ENCODE results near the gene SLC6A12.

Gene SLC6A12

DNA sequence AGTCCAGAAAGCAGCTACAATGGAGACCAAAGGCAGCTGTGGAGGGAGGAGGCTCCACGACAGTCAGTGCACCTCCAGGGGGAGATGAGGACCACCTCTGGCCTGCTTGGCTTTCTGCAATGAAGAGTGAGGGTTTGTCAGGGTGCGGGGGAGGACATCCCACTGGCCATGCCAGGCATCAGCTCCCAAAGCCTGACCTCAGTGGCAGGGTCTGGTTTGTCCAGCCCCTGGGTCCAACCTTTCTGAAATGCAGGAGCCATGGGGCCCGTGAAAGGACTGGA lies 35.2 kb downstream of the SLC6A12 start:
- H3K4me3 ChIP-seq (ENCODE audit: low read length), result no peak overlapping the region
- peaks cover 25% of the 10 kb centered on the region for H3K4me1 ChIP-seq (ENCODE audit: control insufficient read depth, insufficient read depth, low read length)
- H3K9ac ChIP-seq (ENCODE audit: low read length), result no peak overlapping the region
- H3K9me3 ChIP-seq (ENCODE audit: control insufficient read depth, low read length), result no peaks in the 10 kb centered on the region
- no peaks in the 10 kb centered on the region for H3K36me3 ChIP-seq (ENCODE audit: control insufficient read depth, insufficient read depth, low read length)
- peaks cover 20% of the 10 kb centered on the region for H3K27me3 ChIP-seq (ENCODE audit: control insufficient read depth, insufficient read depth, low read length)

GRCh38 chr12:177980-178828 lies 35.8 kb downstream of the SLC6A12 start:
- no peak overlapping the region for H3K9ac ChIP-seq (ENCODE audit: low read length)
- H3K4me3 ChIP-seq (ENCODE audit: low read length), result no peak overlapping the region
- peaks cover 28% of the 10 kb centered on the region for H3K4me1 ChIP-seq (ENCODE audit: control insufficient read depth, insufficient read depth, low read length)
- peaks cover 26% of the 10 kb centered on the region for H3K27me3 ChIP-seq (ENCODE audit: control insufficient read depth, insufficient read depth, low read length)
- no peaks in the 10 kb centered on the region for H3K36me3 ChIP-seq (ENCODE audit: control insufficient read depth, insufficient read depth, low read length)
- no peaks in the 10 kb centered on the region for H3K9me3 ChIP-seq (ENCODE audit: control insufficient read depth, low read length)

- Histone ChIP-seq H3K4me3 (ENCODE audit: low read length) (no peak overlapping the region), H3K9ac (ENCODE audit: low read length) (no peak overlapping the region), H3K9me3 (ENCODE audit: control insufficient read depth, low read length) (no peaks in the 10 kb centered on the region), H3K27me3 (ENCODE audit: control insufficient read depth, insufficient read depth, low read length) (peaks cover 31% of the 10 kb centered on the region), H3K4me1 (ENCODE audit: control insufficient read depth, insufficient read depth, low read length) (peaks cover 34% of the 10 kb centered on the region), H3K36me3 (ENCODE audit: control insufficient read depth, insufficient read depth, low read length) (no peaks in the 10 kb centered on the region)
Observed at GRCh38 chr12:177336-177979, 36.5 kb downstream of the SLC6A12 start.

- H3K9ac ChIP-seq (ENCODE audit: low read length), result no peak overlapping the region
- H3K4me3 ChIP-seq (ENCODE audit: low read length), result no peak overlapping the region
Observed at GRCh38 chr12:176321-177181, 37.4 kb downstream of the SLC6A12 start.

DNA sequence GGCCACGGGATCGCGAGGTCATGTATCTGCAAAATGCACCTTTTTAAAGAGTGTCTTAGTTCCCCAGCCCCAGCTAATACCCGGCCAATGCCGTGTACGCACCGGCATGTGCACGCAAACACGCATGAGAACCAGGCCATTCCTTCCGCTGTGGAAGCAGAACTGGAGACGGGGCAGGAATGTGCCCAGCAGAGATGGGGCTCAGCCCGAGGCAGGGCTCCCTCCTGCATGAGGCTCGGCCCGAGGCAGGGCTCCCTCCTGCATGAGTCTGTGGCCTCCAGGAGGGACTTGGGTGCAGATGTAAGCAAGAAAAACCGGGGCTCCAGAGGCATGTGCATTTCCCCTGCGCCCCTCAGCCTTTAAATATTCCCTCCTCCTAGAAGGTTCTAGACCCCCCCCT lies 38.2 kb downstream of the SLC6A12 start:
- H3K36me3 ChIP-seq (ENCODE audit: control insufficient read depth, insufficient read depth, low read length), result no peaks in the 10 kb centered on the region
- H3K4me3 ChIP-seq (ENCODE audit: low read length), result no peak overlapping the region
- H3K9me3 ChIP-seq (ENCODE audit: control insufficient read depth, low read length), result no peaks in the 10 kb centered on the region
- peaks cover 42% of the 10 kb centered on the region for H3K4me1 ChIP-seq (ENCODE audit: control insufficient read depth, insufficient read depth, low read length)
- no peak overlapping the region for H3K9ac ChIP-seq (ENCODE audit: low read length)
- peaks cover 30% of the 10 kb centered on the region for H3K27me3 ChIP-seq (ENCODE audit: control insufficient read depth, insufficient read depth, low read length)

More at GRCh38 chr12:176321-177181, 37.4 kb downstream of the SLC6A12 start:
- Histone ChIP-seq H3K4me1 (ENCODE audit: control insufficient read depth, insufficient read depth, low read length) (peaks cover 40% of the 10 kb centered on the region), H3K27me3 (ENCODE audit: control insufficient read depth, insufficient read depth, low read length) (peaks cover 30% of the 10 kb centered on the region), H3K9me3 (ENCODE audit: control insufficient read depth, low read length) (no peaks in the 10 kb centered on the region), H3K36me3 (ENCODE audit: control insufficient read depth, insufficient read depth, low read length) (no peaks in the 10 kb centered on the region)

DNA sequence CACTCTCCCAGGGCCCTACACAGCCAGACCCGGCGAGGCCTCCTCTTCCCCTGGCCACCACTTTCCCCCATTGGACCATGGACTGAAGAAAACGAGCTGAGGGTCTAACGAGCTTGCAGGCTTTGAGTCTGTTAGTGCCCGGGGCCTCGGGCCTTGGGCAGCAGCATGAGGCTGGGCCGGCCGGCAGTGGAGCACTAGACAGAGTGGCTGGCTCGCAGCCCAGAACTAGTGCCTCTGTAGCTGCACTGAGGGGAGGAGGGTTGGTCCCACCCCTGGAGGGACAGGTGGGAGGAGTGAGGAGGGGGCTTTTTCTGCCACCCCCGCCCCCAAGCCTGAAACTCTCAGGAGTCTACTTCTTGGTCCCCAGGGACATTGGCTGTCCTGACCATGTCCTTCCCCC lies 38.7 kb downstream of the SLC6A12 start:
- H3K36me3 ChIP-seq (ENCODE audit: control insufficient read depth, insufficient read depth, low read length), result no peaks in the 10 kb centered on the region
- no peaks in the 10 kb centered on the region for H3K9me3 ChIP-seq (ENCODE audit: control insufficient read depth, low read length)
- no peak overlapping the region for H3K9ac ChIP-seq (ENCODE audit: low read length)
- H3K4me3 ChIP-seq (ENCODE audit: low read length), result no peak overlapping the region
- peaks cover 30% of the 10 kb centered on the region for H3K27me3 ChIP-seq (ENCODE audit: control insufficient read depth, insufficient read depth, low read length)
- H3K4me1 ChIP-seq (ENCODE audit: control insufficient read depth, insufficient read depth, low read length), result peaks cover 42% of the 10 kb centered on the region

GRCh38 chr12:174596-174995 lies 39.4 kb downstream of the SLC6A12 start:
- H3K4me3 ChIP-seq (ENCODE audit: low read length), result no peak overlapping the region
- H3K36me3 ChIP-seq (ENCODE audit: control insufficient read depth, insufficient read depth, low read length), result no peaks in the 10 kb centered on the region
- no peak overlapping the region for H3K9ac ChIP-seq (ENCODE audit: low read length)
- H3K4me1 ChIP-seq (ENCODE audit: control insufficient read depth, insufficient read depth, low read length), result peaks cover 42% of the 10 kb centered on the region
- no peaks in the 10 kb centered on the region for H3K9me3 ChIP-seq (ENCODE audit: control insufficient read depth, low read length)
- peaks cover 30% of the 10 kb centered on the region for H3K27me3 ChIP-seq (ENCODE audit: control insufficient read depth, insufficient read depth, low read length)

DNA sequence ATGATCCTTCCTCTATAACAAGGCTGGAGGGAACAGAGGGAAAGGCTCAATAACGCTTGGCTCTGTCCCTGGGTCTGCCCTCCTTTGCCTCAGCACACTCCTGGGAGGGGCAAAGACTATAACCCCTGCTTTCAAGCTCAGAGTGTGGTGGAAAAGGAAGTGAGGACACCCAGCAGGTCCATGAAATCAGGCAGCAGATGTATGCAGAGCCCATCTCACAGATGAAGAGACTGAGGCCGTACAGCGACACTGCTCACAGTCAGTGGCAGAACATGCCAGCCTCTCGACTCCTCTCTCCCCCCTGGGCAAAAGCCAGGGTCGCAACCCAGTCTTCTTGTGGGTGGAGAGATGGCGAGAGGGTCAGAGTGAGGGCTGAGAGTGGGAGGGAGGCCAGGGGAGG lies 39.8 kb downstream of the SLC6A12 start:
- Histone ChIP-seq H3K4me1 (ENCODE audit: control insufficient read depth, insufficient read depth, low read length) (peaks cover 42% of the 10 kb centered on the region), H3K27me3 (ENCODE audit: control insufficient read depth, insufficient read depth, low read length) (peaks cover 31% of the 10 kb centered on the region), H3K9me3 (ENCODE audit: control insufficient read depth, low read length) (no peaks in the 10 kb centered on the region), H3K9ac (ENCODE audit: low read length) (no peak overlapping the region), H3K4me3 (ENCODE audit: low read length) (no peak overlapping the region), H3K36me3 (ENCODE audit: control insufficient read depth, insufficient read depth, low read length) (no peaks in the 10 kb centered on the region)

- Histone ChIP-seq H3K9ac (ENCODE audit: low read length) (no peak overlapping the region), H3K4me3 (ENCODE audit: low read length) (no peak overlapping the region), H3K27me3 (ENCODE audit: control insufficient read depth, insufficient read depth, low read length) (peaks cover 24% of the 10 kb centered on the region), H3K9me3 (ENCODE audit: control insufficient read depth, low read length) (no peaks in the 10 kb centered on the region), H3K4me1 (ENCODE audit: control insufficient read depth, insufficient read depth, low read length) (peaks cover 47% of the 10 kb centered on the region), H3K36me3 (ENCODE audit: control insufficient read depth, insufficient read depth, low read length) (no peaks in the 10 kb centered on the region)
Observed at GRCh38 chr12:172732-173161, 41.2 kb downstream of the SLC6A12 start.

DNA sequence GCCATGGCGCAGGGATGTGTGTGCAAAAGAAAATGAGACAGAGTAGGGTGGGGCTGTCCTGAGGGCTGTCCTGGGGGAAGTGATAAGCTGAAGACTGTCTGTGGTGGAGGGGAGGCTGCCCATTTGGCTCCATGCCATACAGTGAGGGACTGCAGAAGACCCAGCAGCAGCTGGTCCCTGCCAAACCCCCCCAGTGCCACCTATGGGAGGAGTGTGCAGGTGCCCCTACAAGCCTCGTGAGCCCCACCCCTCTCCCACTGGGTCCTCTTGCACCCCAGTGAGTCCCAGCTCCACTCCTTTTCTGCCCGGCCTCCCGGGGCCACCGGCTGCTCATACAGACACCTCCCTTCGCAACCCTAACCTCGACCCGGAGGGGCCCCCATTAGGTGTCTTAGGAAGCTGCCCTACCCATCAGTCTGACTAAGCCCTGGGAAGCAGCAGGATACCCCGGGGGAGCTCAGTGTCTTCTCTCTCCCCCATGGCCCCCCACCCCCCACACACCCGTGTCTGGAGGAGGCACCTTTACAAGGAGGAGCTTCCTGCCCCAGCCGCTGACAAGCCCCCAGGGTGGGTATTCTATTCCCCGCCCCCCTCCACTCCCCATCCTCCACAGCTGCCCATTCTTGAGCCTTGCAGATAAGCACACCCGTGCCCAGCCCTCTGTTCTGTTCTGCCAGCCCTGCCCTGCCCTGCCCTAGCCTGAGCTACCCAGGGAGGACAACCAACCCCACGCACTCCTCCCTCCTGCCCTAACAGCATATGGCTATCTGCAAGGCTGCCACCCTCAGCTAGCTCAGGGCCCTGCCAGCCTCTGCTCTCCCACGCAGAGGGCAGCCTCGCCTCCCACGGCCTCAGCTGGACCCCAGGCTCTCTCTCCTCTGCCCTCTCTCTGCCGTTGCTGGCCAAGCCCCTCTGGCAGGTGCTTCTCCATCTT lies 41.9 kb downstream of the SLC6A12 start:
- no peaks in the 10 kb centered on the region for H3K36me3 ChIP-seq (ENCODE audit: control insufficient read depth, insufficient read depth, low read length)
- H3K9ac ChIP-seq (ENCODE audit: low read length), result no peak overlapping the region
- H3K9me3 ChIP-seq (ENCODE audit: control insufficient read depth, low read length), result no peaks in the 10 kb centered on the region
- H3K4me3 ChIP-seq (ENCODE audit: low read length), result no peak overlapping the region
- H3K4me1 ChIP-seq (ENCODE audit: control insufficient read depth, insufficient read depth, low read length), result peaks cover 44% of the 10 kb centered on the region
- H3K27me3 ChIP-seq (ENCODE audit: control insufficient read depth, insufficient read depth, low read length), result peaks cover 24% of the 10 kb centered on the region

- no peaks in the 10 kb centered on the region for H3K9me3 ChIP-seq (ENCODE audit: control insufficient read depth, low read length)
- H3K4me1 ChIP-seq (ENCODE audit: control insufficient read depth, insufficient read depth, low read length), result peaks cover 37% of the 10 kb centered on the region
- H3K27me3 ChIP-seq (ENCODE audit: control insufficient read depth, insufficient read depth, low read length), result peaks cover 24% of the 10 kb centered on the region
- H3K4me3 ChIP-seq (ENCODE audit: low read length), result no peak overlapping the region
- H3K36me3 ChIP-seq (ENCODE audit: control insufficient read depth, insufficient read depth, low read length), result no peaks in the 10 kb centered on the region
- no peak overlapping the region for H3K9ac ChIP-seq (ENCODE audit: low read length)
Observed at GRCh38 chr12:171276-171675, 42.7 kb downstream of the SLC6A12 start.
